Measurements from ENCODE around the gene CDCA4.

CDCA4 gene

GRCh38 chr14:104973385-104974145, 47.3 kb downstream of the CDCA4 start:
- DNase-seq = peak; percentile 68

GRCh38 chr14:104973135-104973384, 47.8 kb downstream of the CDCA4 start:
- no peak for DNase-seq

GRCh38 chr14:104972301-104973134, 48.4 kb downstream of the CDCA4 start:
- DNase-seq = no peak

- no peak for DNase-seq
Measured at GRCh38 chr14:104971447-104972240, 49.2 kb downstream of the CDCA4 start.

- DNase-seq = no peak
Measured at GRCh38 chr14:104970231-104971068, 50.4 kb downstream of the CDCA4 start.

- DNase-seq = no peak
Measured at GRCh38 chr14:104969741-104970230, 51.1 kb downstream of the CDCA4 start.

- no peak for DNase-seq
Measured at GRCh38 chr14:104968541-104969401, 52.1 kb downstream of the CDCA4 start.

GRCh38 chr14:104968153-104968527, 52.7 kb downstream of the CDCA4 start:
- peak; percentile 71 for DNase-seq

- DNase-seq = peak; percentile 73
Measured at GRCh38 chr14:104967386-104968152, 53.3 kb downstream of the CDCA4 start.

GRCh38 chr14:104966981-104967385, 53.9 kb downstream of the CDCA4 start:
- DNase-seq = no peak

- no peak for DNase-seq
Measured at GRCh38 chr14:104966261-104966865, 54.5 kb downstream of the CDCA4 start.

GRCh38 chr14:104965561-104966231, 55.2 kb downstream of the CDCA4 start:
- DNase-seq = no peak

- no peak for DNase-seq
Measured at GRCh38 chr14:104964546-104964945, 56.3 kb downstream of the CDCA4 start.

All from eye (tissue), 1 donor.